Ishikawa (cell line): ENCODE results near the gene SSR2.

Experiments
- CEBPB ChIP-seq: IDR thresholded peaks from 2 replicates; pipeline ENCODE4 v1.6.1; 2012
- EGR1 ChIP-seq: IDR thresholded peaks from 2 replicates; pipeline ENCODE4 v1.6.1; 2012
- EP300 ChIP-seq: IDR thresholded peaks from 2 replicates; pipeline ENCODE4 v1.6.1; 2012; ENCODE audit warnings: borderline replicate concordance
- FOXM1 ChIP-seq: IDR thresholded peaks from 2 replicates; pipeline ENCODE4 v1.6.1; 2012; ENCODE audit warnings: low read depth, borderline replicate concordance
- RAD21 ChIP-seq: IDR thresholded peaks from 2 replicates; pipeline ENCODE4 v1.6.1; 2012; ENCODE audit warnings: low read depth
- TAF1 ChIP-seq: IDR thresholded peaks from 2 replicates; pipeline ENCODE4 v1.6.1; 2012; ENCODE audit warnings: low read depth, mild to moderate bottlenecking
- TEAD4 ChIP-seq: IDR thresholded peaks from 2 replicates; pipeline ENCODE4 v1.6.1; 2012
- YY1 ChIP-seq: IDR thresholded peaks from 2 replicates; pipeline ENCODE4 v1.6.1; 2012; ENCODE audit warnings: low read depth
- ZBTB7A ChIP-seq: IDR thresholded peaks from 2 replicates; pipeline ENCODE4 v1.6.1; 2012; ENCODE audit warnings: low read depth
- TF ChIP-seq, protein P1 (sequence below): IDR thresholded peaks from 2 replicates; pipeline ENCODE4 v1.6.1; 2012
- TF ChIP-seq, protein P2 (sequence below): IDR thresholded peaks from 2 replicates; pipeline ENCODE4 v1.6.1; 2012; ENCODE audit warnings: low read depth, mild to moderate bottlenecking

DNA sequence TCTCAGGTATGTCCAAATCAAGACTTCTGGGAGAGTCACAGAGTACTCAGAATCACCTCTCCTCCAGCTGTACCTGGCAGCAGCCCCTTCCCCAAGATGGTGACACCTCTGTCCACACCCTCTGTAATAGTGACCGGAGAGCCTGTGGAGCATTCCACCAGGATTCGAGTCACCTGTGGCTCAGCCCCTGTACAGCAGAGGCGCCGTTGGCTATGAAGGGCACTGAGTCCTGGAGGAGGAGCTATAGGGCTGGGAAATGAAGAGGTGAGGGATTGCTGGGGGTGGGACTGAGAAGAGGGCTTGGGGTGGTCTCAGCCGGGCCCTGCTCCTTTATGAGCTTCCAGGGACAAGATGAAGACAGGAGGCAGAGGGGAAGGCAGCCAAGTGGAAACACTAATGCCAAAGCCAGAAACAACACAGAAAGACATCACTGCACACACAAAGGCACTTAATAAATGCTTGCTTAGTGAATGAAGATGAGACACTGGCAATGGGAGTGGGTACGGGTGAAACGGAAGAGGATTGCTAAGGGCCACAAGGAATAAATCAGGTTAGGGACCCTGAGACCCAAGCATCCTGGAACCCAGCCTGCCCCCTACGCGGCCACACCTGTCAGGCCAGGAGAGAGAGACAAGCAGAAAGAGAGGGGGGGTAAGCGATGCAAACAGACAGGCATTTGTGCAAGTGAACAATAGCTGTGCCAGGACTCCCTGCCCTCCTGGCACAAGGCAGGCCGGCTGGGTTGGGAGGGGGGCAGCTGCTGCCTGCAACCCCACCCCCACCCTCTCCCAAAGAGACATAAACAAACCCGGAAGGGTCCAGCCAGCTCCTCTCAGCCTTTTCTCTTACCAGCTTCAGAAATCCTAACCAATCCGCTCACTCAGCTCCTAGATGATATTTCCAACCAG is 46.3 kb downstream of the SSR2 start:
- no peak for TF ChIP-seq YY1
- TF ChIP-seq, protein P1, sequence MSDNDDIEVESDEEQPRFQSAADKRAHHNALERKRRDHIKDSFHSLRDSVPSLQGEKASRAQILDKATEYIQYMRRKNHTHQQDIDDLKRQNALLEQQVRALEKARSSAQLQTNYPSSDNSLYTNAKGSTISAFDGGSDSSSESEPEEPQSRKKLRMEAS: no peak
- TF ChIP-seq, protein P2, sequence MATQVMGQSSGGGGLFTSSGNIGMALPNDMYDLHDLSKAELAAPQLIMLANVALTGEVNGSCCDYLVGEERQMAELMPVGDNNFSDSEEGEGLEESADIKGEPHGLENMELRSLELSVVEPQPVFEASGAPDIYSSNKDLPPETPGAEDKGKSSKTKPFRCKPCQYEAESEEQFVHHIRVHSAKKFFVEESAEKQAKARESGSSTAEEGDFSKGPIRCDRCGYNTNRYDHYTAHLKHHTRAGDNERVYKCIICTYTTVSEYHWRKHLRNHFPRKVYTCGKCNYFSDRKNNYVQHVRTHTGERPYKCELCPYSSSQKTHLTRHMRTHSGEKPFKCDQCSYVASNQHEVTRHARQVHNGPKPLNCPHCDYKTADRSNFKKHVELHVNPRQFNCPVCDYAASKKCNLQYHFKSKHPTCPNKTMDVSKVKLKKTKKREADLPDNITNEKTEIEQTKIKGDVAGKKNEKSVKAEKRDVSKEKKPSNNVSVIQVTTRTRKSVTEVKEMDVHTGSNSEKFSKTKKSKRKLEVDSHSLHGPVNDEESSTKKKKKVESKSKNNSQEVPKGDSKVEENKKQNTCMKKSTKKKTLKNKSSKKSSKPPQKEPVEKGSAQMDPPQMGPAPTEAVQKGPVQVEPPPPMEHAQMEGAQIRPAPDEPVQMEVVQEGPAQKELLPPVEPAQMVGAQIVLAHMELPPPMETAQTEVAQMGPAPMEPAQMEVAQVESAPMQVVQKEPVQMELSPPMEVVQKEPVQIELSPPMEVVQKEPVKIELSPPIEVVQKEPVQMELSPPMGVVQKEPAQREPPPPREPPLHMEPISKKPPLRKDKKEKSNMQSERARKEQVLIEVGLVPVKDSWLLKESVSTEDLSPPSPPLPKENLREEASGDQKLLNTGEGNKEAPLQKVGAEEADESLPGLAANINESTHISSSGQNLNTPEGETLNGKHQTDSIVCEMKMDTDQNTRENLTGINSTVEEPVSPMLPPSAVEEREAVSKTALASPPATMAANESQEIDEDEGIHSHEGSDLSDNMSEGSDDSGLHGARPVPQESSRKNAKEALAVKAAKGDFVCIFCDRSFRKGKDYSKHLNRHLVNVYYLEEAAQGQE: no peak
- no peak for TF ChIP-seq RAD21
- no peak for TF ChIP-seq CEBPB
- TF ChIP-seq FOXM1: no peak
- TF ChIP-seq EGR1: no peak
- no peak for TF ChIP-seq TEAD4
- no peak for TF ChIP-seq TAF1
- no peak for TF ChIP-seq ZBTB7A
- no peak for TF ChIP-seq EP300
